ENCODE data around the gene PRR16.

Gene PRR16

GRCh38 chr5:120605325-120606079, 141.4 kb downstream of the PRR16 start:
- H3K4me3 ChIP-seq (ENCODE audit: low read depth, low read length), result no peak overlapping the region

GRCh38 chr5:120609570-120609969, 145.5 kb downstream of the PRR16 start:
- no peak for TF ChIP-seq CTCF (IDR thresholded peaks at IDR 0.05; ENCODE audit: borderline replicate concordance, insufficient read depth, low read depth, low read length)
- H3K4me3 ChIP-seq (ENCODE audit: low read depth, low read length), result no peak overlapping the region

More at GRCh38 chr5:120605325-120606079, 141.4 kb downstream of the PRR16 start:
- TF ChIP-seq CTCF (IDR thresholded peaks at IDR 0.05; ENCODE audit: borderline replicate concordance, insufficient read depth, low read depth, low read length), result no peak

- no peak for TF ChIP-seq CTCF (IDR thresholded peaks at IDR 0.05; ENCODE audit: borderline replicate concordance, insufficient read depth, low read depth, low read length)
- H3K4me3 ChIP-seq (ENCODE audit: low read depth, low read length), result no peak overlapping the region
Observed at GRCh38 chr5:120610145-120610544, 146.0 kb downstream of the PRR16 start.

DNA sequence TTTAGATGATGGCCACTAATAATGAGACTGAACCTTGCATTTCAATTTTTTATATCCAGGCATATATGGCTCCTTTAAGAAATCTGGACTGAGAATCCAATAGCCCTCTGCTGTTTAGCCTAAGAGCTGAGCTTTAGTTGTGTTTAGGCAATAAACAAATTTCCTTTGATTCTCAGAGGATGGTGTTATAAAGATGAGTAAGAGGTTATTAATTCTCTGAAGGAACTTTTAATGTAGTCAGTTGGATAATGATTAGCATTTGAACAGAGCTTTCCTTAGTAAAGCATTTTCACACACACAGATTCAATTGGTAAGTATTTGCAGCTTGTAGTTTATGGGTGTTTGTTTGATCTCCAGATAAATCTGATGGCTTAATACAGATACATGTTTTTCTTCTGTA, 149.6 kb downstream of the PRR16 start:
- no peak for TF ChIP-seq CTCF (IDR thresholded peaks at IDR 0.05; ENCODE audit: borderline replicate concordance, insufficient read depth, low read depth, low read length)
- H3K4me3 ChIP-seq (ENCODE audit: low read depth, low read length), result no peak overlapping the region

- H3K4me3 ChIP-seq (ENCODE audit: low read depth, low read length), result no peak overlapping the region
- TF ChIP-seq CTCF (IDR thresholded peaks at IDR 0.05; ENCODE audit: borderline replicate concordance, insufficient read depth, low read depth, low read length), result no peak
Observed at GRCh38 chr5:120614531-120615180, 150.6 kb downstream of the PRR16 start.

DNA sequence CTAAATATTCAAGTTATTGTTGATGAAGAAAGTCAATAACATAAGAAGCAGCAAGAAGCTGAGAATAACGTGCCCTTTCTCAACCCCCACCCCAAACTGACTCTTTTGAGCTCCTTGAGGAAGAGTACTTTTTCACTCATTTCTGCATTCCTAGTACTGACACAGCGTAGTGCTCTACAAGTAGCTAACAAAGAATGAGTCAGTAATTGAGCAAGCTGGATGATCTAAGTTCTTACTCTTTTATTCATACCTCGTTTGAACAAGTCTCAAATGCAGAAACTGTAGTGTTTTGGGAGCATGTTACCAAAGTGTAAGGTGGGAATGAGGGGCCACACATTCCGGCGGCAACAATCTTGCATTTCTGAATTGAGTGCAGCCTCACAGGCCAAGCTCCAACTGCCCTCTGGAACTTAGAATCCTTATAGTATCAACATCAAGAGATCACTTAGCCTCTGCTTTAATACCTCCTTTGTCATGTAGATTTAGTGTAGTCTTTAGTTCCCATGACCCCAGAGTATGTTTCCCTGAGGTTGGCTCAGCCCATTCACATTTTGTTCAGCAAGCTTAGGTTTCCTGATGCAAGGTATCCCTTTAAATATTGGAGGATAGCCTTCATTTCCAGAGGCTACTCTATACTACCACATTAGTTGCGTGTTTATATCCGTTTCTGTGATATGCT, 152.0 kb downstream of the PRR16 start:
- no peak overlapping the region for H3K4me3 ChIP-seq (ENCODE audit: low read depth, low read length)
- TF ChIP-seq CTCF (IDR thresholded peaks at IDR 0.05; ENCODE audit: borderline replicate concordance, insufficient read depth, low read depth, low read length), result no peak
